Stimulated activated CD4-positive, alpha-beta T cell treated with anti-CD3 and anti-CD28 coated beads, Interleukin-1b, Interleukin-23, amount 100 ng/mL, for 48 hours (primary cell): ENCODE results near the gene TYW1B.
"Not testable (repeated sequence)": the region's sequence is repeated elsewhere in the genome, so short reads cannot be mapped to it uniquely, and the experiment has no call there.

Source experiments
- DNase-seq: peaks from one replicate; pipeline ENCODE4 v3.0.0-alpha.2; 2020

TYW1B gene

GRCh38 chr7:72827839-72828591 is at the start of gene TYW1B:
TYW1B (minus strand) TSS chr7:72828200; CDS start chr7:72828075, 125 bp downstream.
- DNase-seq, result peak; percentile 98

DNA sequence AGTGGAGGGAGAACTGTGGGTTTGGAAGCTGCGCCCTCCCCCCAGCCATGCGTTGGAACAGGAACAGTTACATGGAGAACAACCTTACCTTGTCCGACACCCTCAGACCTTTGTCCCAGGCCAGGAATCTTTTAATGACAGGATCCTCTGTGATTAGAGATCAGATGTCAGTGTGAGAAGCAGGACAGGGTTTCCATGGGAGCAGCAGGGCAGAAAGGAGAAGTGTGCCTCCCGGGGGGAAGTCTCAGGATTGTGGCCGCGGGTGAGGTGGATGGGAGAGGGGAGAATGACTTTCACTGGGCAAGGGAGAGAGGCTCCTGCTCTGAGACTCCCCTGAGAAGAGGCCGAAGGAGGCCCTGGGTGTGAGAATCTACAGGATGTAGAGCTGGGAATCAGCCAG is 39.6 kb upstream of the TYW1B start:
- DNase-seq, result not testable (repeated sequence)

DNA sequence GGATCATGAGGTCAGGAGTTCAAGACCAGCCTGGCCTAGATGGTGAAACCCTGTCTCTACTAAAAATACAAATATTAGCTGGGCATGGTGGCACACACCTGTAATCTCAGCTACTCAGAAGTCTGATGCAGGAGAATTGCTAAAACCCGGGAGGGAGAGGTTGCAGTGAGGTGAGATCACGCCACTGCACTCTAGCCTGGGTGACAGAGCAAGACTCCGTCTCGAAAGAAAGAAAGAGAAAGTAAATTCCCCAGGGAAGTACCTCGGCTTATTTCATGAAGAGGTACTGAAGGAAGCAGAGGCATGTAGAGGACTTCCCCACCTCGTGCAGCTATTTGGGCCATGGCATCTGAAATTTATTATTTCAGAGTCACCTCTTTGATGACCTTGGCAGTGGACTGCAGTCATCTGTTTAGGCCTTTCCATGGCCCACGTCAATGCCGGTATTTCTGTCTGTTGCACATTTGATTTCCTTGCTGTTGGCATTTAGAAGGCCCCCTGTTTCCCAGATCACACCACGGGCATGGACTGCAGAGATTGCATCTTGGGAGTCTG is 30.9 kb upstream of the TYW1B start:
- DNase-seq, result not testable (repeated sequence)

GRCh38 chr7:72857925-72858324 is 29.9 kb upstream of the TYW1B start:
- DNase-seq, result not testable (repeated sequence)

DNA sequence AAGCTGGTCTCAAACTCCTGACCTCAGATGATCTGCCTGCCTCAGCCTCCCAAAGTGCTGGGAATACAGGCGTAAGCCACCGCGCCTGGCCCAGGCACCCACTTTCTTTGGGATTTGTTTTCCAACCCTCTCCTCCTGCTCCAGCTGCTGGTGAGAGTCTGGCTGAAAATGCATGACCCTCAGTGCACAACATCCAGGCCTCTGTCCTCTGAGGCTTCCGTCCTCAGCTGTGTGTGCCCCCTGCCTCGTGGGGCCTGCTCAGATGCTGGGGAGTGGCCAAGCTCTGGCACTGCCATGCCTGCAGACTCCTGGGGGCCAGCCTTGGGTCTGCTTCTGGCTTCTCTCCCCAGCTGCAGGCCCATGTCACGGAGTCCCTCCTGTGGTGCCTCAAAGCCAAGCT is 27.3 kb upstream of the TYW1B start:
- DNase-seq, result not testable (repeated sequence)

DNA sequence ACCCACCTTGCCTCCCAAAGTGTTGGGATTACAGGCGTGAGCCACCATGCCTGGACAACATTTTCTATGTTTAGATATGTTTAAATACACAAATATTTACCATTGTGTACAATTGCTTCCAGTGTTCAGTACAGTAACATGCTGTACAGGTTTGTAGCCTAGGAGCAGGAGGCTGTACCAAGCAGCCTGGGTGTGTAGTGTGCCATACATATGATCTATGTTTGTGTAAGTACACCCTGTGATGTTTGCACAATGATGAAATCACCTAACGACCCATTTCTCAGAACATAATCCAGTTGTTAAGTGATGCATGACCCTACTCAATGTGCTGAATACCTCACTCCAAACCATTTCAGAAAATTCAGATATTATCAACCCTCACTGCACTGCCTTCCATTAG is 24.9 kb upstream of the TYW1B start:
- not testable (repeated sequence) for DNase-seq

- not testable (repeated sequence) for DNase-seq
Observed at GRCh38 chr7:72850746-72851145, 22.7 kb upstream of the TYW1B start.

- not testable (repeated sequence) for DNase-seq
Observed at GRCh38 chr7:72844146-72844545, 16.1 kb upstream of the TYW1B start.

GRCh38 chr7:72843166-72843565 is 15.2 kb upstream of the TYW1B start:
- DNase-seq, result not testable (repeated sequence)

DNA sequence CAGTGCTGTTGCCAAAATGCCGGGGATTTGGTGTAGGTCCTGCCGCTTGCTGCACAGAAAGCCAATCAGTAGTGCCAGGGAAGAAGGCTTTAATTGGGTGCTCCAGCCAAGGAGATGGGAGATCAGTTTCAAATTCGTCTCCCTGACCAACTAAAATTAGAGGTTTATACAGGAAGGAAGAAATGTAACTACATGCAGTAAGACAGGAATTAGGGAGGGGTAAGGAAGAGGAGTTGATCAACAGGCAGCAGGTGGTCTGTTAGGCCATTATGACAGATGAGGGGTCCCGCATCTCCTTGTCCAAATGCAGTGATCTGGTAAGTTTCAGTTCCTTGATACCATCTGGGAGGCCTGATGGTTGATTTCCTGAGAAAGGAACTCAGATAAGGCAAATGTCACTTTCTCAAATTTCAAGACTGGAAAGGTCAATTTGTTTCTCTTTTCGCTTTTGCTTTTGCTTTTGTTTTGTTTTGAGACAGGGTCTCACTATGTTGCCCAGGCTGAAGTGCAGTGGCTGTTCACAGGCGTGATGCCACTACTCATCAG is 13.0 kb upstream of the TYW1B start:
- not testable (repeated sequence) for DNase-seq

DNA sequence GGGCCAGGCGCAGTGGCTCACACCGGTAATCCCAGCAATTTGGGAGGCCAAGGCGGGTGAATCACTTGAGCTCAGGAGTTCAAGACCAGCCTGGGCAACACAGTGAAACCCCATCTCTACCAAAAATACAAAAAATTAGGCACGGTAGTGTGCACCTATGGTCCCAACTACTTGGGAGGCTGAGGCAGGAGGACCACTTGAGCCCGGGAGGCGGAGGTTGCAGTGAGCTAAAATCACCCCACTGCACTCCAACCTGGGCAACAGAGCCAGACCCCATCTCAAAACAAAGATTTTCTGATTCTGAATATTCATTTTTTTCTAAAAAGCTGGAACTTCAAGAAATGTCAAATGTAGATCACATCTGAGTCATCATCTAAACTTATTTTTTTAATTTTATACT is 10.3 kb upstream of the TYW1B start:
- DNase-seq, result not testable (repeated sequence)

DNA sequence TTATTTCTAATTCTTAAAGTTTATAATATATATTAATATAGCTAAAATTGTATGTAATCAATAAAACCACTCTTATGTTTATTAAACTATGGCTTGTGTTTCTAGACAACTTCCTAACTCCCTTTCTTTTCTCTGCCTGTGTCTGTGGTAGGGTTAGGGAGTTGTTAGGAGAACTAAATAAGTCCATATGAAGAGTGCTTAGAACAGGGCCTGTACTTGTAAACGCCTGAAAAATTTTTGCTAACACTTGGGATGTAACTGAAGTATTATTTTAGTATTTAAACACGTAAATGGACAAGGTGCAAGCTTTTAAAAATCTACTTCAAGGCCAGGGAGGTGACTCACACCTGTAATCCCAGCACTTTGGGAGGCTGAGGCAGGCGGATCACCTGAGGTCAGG is 9.3 kb upstream of the TYW1B start:
- DNase-seq, result not testable (repeated sequence)

DNA sequence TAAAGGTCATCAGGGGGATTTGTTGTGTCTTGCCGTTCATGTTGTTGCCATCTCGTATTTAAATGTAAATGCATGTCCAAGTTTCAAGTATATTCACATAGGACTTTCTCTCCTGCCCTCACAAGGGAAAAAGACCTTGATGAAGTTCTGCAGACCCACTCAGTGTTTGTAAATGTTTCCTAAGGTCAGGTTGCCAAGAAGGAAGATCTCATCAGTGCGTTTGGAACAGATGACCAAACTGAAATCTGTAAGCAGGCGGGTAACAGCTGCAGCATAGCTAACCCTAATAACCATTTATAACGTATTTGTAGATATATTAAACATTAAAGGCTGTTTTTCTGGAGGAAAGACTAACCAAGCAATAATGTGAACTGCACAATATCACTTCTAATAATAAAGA is 2.6 kb upstream of the TYW1B start:
- DNase-seq, result not testable (repeated sequence)

DNA sequence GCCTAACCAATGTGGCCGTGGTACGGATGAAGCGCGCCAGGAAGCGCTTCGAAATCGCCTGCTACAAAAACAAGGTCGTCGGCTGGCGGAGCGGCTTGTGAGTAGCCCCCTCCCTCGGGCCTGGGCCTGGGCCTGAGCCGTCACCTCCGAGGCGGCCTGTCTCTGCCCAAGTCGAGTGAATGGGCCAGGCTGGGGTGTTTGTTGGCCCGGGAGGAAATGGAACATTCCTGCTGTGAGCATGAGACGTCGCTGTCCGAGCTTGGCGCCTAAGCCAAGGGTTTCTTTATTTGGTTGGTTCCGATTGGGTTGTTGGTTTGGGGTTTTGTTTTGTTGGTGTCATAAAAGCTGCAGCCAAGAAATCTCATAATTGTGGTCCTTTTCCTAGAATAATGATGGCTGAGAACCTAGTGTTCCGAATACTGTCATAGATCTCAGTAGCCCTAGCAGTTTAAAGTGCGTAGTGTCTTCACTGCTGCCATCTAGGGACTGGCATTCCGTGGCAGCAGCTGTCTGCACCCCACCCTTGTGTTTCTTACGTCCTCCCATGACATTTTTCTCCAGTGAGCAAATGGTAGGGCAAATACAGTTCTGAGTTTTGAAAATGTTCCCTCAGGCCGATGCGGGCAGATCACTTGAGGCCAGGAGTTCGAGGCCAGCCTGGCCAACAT is 1.8 kb upstream of the TYW1B start:
- peak; percentile 47 for DNase-seq

DNA sequence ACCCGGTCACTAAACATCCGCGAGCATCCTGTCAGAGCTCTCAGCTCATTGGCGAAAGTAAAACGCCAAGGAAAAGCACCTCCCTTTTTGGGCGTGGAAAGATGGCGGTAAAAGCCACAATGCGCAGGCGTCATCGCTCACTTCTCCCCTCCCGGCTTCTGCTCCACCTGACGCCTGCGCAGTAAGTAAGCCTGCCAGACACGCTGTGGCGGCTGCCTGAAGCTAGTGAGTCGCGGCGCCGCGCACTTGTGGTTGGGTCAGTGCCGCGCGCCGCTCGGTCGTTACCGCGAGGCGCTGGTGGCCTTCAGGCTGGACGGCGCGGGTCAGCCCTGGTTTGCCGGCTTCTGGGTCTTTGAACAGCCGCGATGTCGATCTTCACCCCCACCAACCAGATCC is 1.3 kb upstream of the TYW1B start:
- DNase-seq, result peak; percentile 98

DNA sequence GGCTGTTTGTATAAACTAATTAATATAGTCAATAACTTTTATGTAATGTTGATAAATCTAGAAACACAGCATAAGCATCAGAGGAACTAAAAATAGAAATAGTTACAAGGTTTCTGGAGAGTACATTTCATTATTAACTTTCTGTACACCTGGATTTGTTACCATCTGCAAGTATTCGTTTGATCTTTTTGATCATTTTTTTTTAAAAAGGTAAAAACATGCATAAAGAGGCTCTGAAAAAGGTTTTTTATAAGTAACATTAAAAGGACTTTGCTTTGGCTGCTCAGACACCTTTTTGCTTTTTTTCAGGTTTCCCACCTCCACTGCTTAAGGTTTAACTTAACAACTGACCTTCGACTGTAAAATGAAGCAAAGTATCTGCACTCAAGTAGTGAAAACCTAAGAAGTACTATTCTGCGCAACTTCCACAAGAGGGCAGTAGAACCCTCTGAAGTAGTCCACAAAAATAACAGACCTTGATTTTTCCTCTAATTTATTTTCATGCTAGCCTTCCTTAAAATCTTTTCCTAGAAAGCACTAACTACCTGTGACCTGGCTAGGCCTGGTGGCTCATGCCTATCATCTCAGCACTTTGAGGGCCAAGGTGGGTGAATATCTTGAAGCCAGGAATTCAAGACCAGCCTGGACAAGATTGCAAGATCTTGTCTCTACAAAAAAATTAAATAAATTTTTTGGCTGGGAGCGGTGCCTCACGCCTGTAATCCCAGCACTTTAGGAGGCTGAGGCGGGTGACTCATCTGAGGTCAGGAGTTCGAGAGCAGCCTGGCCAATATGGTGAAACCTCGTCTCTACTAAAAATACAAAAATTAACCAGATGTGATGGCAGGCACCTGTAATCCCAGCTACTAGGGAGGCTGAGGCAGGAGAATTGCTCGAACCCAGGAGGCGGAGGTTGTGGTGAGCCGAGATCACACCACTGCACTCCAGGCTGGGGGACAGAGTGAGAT is 4.0 kb downstream of the TYW1B start:
- not testable (repeated sequence) for DNase-seq

DNA sequence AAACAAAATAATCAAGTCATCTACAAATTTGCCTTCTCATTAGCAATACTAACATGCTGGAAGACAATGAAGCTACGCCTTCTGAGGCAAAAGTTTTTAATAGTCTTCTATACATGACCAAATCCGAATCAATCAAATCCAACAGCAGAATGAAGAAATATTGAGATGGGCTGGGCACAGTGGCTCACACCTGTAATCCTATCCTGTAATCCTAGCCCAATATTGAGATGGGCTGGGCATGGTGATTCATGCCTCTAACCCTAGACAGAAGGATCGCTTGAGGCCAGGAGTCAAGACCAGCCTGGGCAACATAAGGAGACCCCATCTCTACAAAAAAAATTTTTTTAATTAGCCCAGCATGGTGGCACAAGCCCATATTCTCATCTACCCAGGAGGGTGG is 5.5 kb downstream of the TYW1B start:
- not testable (repeated sequence) for DNase-seq

- DNase-seq, result not testable (repeated sequence)
Observed at GRCh38 chr7:72818663-72819361, 9.2 kb downstream of the TYW1B start.

GRCh38 chr7:72817661-72818060 is 10.3 kb downstream of the TYW1B start:
- not testable (repeated sequence) for DNase-seq

DNA sequence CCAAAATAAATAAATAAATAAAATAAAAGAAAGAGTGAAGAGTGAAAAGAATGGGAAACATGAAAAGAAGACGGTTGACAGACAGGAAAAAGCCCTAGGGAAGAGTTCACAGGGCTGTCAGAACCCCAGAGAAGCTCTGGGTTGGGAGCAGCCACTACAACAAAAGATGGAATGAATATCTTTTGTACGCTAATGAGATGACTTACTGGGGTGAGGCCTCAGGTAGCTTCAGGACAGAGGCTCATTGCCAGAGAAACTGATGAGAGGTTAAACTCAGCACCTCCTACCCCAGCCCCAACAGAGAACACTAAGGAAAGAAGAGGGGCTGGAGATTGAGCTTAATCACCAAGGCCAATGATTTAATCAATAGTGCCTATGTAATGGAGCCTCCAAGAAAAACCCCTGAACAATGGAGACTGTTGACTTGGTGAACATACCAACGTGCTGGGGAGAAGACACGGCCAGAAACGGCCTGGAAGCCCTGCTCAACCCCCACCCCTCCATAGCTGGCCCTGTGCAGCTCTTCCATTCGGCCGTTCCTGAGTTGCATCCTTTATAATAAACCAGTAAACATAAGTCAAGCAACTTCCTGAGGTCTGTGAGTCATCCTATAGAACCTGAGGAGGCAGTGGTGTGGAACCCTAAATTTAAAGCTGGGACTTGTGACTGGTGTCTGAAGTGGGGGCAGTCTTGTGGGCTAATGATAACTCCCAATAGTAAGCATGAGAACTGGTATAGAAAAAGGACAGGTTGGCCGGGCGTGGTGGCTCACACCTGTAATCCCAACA is 11.4 kb downstream of the TYW1B start:
- DNase-seq, result not testable (repeated sequence)

DNA sequence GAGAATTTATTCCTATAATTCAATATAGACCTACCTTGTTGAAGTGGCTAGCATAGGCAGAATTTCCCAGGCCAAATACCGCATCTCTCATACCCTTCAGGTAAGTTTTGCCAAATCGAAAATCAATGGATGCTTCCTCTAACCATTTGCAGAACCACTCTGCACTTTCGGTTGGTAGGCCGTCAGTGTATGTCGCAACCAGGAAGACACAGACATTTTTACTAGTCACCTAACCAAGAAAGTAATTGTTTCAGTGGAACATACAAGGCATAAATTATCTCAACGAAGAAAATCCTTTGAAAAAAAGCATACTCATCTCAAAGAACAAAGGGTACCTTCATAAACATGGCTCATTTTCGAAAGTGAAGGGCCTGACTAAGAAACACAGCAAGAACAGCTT is 17.6 kb downstream of the TYW1B start:
- DNase-seq, result not testable (repeated sequence)
